GM12892 (cell line): ENCODE data around the gene CCS.

Experiments used
- POLR2A ChIP-seq: IDR thresholded peaks from 2 replicates; pipeline ENCODE4 v1.6.1; 2011; ENCODE audit warnings: low read depth, low read length, control low read depth
- POLR2AphosphoS5 ChIP-seq: IDR thresholded peaks from 2 replicates; pipeline ENCODE4 v1.6.1; 2011; ENCODE audit warnings: low read depth, low read length, control low read depth
- TAF1 ChIP-seq: IDR thresholded peaks from 2 replicates; pipeline ENCODE4 v1.6.1; 2011; ENCODE audit warnings: low read depth, mild to moderate bottlenecking, control low read depth, low read length, borderline replicate concordance

DNA sequence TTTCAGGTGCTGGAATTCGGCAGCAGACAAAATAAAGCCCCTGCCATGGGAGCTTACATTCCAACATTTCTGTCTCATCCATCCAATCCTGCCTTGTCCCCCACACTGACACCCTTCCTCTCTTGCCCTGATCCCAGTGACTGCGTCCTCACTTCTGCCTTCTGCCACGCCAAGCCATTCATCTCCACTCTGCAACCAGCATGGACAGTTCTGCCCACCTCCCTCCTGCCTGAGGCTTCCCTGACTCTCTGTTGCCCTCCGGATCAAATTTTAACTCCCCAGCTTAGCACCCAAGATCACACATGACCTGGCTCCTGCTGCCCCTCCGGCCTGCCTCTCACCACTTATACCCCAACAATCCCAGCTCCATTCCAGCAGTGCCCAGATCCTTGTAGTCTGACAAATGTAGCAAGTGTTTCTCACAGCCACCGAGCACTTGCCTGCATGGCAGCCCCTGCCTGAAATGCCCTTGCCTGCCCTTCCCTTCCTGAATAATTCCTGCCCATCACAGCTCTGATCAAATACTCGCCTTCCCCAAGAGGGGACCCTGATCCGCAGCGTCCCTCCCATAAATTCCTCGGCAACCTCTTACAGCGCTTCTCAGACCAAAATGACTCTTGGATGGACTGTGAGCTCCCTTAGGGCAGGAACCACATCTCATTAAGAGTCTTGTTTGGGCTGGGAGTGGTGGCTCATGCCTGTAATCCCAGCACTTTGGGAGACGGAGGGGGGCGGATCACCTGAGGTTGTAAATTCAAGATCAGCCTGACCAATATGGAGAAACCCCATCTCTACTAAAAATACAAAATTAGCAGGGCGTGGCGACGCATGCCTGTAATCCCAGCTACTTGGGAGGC, 44.0 kb upstream of the CCS start:
- TF ChIP-seq POLR2AphosphoS5, result no peak
- no peak for TF ChIP-seq POLR2A
- no peak for TF ChIP-seq TAF1
